Parathyroid adenoma (tissue), 2 donors: ENCODE measurements around the gene SIX3.
A peak's percentile ranks its signal among the peaks of the same experiment; 100 is the strongest.

Experiments used
- H2AFZ ChIP-seq: fragments of 300-600 bp; sonication (generic); one replicate; pipeline ENCODE4 v1.7.0; 2017; ENCODE audit warnings: antibody characterized with exemption, mild to moderate bottlenecking
- H3K27ac ChIP-seq: fragments of 300-600 bp; sonication (generic); one replicate; pipeline ENCODE4 v1.7.0; 2017
- H3K27me3 ChIP-seq: fragments of 300-600 bp; sonication (generic); one replicate; pipeline ENCODE4 v1.7.0; 2017; ENCODE audit warnings: low read length; ENCODE audit not compliant: control insufficient read depth, insufficient read depth
- H3K36me3 ChIP-seq: fragments of 300-600 bp; sonication (generic); one replicate; pipeline ENCODE4 v1.7.0; 2017; ENCODE audit warnings: low read length; ENCODE audit not compliant: control insufficient read depth, insufficient read depth
- H3K4me1 ChIP-seq: fragments of 300-600 bp; sonication (generic); one replicate; pipeline ENCODE4 v1.7.0; 2017; ENCODE audit warnings: control low read depth
- H3K4me2 ChIP-seq: fragments of 300-600 bp; sonication (generic); one replicate; pipeline ENCODE4 v1.7.0; 2017; ENCODE audit warnings: low read length
- H3K4me3 ChIP-seq: fragments of 300-600 bp; sonication (generic); one replicate; pipeline ENCODE4 v1.7.0; 2017; ENCODE audit warnings: low read depth, low read length
- H3K79me2 ChIP-seq: fragments of 300-600 bp; sonication (generic); one replicate; pipeline ENCODE4 v1.7.0; 2017; ENCODE audit warnings: control low read depth
- H3K9ac ChIP-seq: fragments of 300-600 bp; sonication (generic); one replicate; pipeline ENCODE4 v1.7.0; 2017; ENCODE audit warnings: mild to moderate bottlenecking
- H3K9me3 ChIP-seq: fragments of 300-600 bp; sonication (generic); one replicate; pipeline ENCODE4 v1.7.0; 2017; ENCODE audit warnings: low read length; ENCODE audit not compliant: control insufficient read depth
- TF ChIP-seq, protein P1 (sequence below): fragments of 300-600 bp; sonication (generic); IDR thresholded peaks from one replicate; pipeline ENCODE4 v1.7.0; 2017; ENCODE audit warnings: antibody characterized with exemption, mild to moderate bottlenecking
- donor health status: primary hyperparathyroidism.

The SIX3 gene

DNA sequence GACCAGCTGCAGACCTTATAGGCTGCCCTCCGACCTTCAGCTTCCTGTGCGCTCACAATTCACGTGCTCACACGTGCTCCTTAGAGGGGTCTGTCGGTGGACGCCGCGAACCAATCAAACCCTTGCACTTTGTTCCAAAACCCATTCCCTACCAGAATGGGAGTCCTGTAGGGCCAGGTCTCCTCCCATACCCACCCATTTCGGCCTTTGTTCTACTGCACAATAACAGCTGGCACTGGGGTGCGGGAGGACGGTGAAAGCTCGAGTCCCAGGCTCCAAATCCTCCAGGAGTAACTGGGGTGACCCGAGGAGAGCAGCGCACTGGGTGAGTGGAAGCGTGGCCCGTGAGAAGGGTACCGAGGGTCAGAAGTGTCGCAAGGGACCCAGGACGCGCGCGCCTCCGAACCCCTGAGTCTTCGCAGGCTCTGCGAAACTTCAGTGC, 13.0 kb downstream of the SIX3 start:
- H3K9me3 ChIP-seq: no peaks in the 10 kb centered on the region
- no peaks in the 10 kb centered on the region for H3K27me3 ChIP-seq
- no peaks in the 10 kb centered on the region for H3K79me2 ChIP-seq
- H2AFZ ChIP-seq: peak overlapping the region; percentile 69
- peaks cover 24% of the 10 kb centered on the region for H3K4me1 ChIP-seq
- TF ChIP-seq, protein P1, sequence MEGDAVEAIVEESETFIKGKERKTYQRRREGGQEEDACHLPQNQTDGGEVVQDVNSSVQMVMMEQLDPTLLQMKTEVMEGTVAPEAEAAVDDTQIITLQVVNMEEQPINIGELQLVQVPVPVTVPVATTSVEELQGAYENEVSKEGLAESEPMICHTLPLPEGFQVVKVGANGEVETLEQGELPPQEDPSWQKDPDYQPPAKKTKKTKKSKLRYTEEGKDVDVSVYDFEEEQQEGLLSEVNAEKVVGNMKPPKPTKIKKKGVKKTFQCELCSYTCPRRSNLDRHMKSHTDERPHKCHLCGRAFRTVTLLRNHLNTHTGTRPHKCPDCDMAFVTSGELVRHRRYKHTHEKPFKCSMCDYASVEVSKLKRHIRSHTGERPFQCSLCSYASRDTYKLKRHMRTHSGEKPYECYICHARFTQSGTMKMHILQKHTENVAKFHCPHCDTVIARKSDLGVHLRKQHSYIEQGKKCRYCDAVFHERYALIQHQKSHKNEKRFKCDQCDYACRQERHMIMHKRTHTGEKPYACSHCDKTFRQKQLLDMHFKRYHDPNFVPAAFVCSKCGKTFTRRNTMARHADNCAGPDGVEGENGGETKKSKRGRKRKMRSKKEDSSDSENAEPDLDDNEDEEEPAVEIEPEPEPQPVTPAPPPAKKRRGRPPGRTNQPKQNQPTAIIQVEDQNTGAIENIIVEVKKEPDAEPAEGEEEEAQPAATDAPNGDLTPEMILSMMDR: no peak
- H3K4me2 ChIP-seq: no peak overlapping the region
- no peak overlapping the region for H3K4me3 ChIP-seq
- no peak overlapping the region for H3K9ac ChIP-seq
- H3K36me3 ChIP-seq: no peaks in the 10 kb centered on the region
- H3K27ac ChIP-seq: no peak overlapping the region

DNA sequence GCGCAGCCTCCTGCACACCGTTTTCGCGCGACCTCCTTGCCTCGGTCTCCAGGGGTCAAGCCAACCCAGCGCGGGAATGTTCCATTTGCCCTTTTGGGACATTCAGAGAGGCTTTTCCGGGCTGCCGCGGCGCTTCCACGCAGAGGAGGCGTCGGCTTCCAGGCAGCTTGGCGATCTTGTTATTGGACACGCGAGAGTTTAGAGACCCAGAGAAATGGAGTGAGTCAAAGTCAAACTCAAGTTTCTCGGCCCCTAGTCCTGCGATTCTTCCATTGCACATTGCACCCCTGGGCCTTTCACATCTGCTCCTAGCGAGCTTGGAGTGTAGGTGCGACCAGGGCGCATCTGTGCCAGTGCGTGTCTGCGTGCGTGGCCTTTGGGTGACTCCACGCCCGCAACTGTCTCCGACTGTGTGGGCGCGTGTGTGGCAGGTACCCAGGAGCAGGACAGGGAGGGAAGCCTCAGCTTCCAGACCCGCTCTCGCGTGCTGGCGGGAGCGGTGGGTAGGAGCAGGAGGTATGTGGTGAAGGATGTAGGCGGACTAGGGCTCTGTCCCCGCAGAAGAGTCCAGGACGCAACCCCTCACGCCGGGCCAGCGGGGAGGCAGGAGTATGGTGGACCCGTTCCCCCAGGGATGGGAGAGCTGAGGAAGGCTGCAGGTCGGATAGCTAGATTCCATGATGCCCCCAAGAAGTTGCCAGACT, 13.5 kb downstream of the SIX3 start:
- Histone ChIP-seq H3K4me3 (peak overlapping the region; percentile 35), H3K27me3 (no peaks in the 10 kb centered on the region), H3K9ac (no peak overlapping the region)

DNA sequence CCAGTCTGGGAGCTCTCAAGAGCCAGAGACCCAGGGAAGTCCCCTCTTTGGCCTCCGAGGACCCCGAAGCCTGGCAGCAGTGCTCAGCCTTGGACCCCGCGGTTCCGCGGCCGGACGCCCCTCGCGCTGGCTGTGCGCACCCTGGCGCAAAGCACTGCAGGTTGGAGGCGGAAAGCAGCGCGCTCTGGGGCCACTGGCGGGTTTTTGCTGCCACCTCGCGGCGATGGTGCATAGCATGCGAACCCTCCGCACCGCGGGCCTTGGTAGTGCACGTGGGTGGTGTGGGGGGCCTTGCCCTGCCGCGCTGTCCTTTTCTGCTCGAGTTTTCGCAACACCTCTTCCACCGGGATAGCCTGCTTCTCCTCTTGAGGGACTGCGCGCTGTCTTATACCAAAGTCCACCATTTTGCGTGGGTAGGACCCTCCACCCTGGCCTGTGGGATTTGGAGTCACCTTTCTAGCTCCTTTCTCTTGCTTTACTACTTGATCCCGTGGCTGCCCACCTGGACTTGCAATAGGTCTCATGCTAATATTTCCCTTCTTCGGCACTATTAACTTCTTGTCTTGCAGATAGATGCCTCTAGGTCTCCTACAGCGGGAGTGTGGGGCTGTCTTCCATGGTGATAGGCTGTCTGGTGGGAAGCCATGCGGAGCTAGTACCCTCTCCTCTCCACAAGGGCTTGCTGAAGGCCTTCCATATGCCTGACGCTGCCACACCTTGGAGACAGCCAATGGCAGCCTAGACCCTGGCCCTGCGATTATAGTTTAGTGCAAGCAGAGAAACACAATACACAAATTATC, 14.3 kb downstream of the SIX3 start:
- Histone ChIP-seq H3K79me2 (no peaks in the 10 kb centered on the region), H3K27me3 (no peaks in the 10 kb centered on the region), H3K9me3 (no peaks in the 10 kb centered on the region), H3K4me2 (peak overlapping the region; percentile 49), H3K36me3 (no peaks in the 10 kb centered on the region), H3K27ac (no peak overlapping the region), H3K4me1 (peaks cover 21% of the 10 kb centered on the region), H3K4me3 (peak overlapping the region; percentile 35), H3K9ac (no peak overlapping the region), H2AFZ (peak overlapping the region; percentile 64)
- TF ChIP-seq, protein P1: peak; percentile 87

More for the DNA sequence above, 13.5 kb downstream of the SIX3 start:
- H3K36me3 ChIP-seq: no peaks in the 10 kb centered on the region
- no peaks in the 10 kb centered on the region for H3K9me3 ChIP-seq
- H2AFZ ChIP-seq: peak overlapping the region; percentile 69
- peak overlapping the region; percentile 49 for H3K4me2 ChIP-seq
- no peak overlapping the region for H3K27ac ChIP-seq
- TF ChIP-seq, protein P1: no peak
- peaks cover 22% of the 10 kb centered on the region for H3K4me1 ChIP-seq
- H3K79me2 ChIP-seq: no peaks in the 10 kb centered on the region

DNA sequence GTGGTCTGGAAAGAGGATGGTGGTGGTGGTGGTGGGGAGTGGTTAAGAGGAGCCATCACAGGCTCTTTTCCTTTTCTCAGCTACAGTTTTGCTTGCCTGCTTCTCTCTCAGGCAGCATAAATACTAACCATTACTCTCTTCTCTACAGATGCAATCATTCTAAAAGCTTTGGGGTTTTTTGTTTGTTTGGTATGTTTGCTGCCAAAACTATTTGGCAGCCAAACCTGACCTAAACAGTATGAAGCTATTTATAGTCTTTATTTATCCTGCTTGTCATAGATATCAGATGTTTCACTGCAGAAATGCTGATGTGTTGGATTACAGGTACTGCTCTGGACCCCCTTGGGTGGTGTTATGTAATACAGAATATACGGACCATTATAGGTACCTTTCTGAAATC, 15.3 kb downstream of the SIX3 start:
- no peaks in the 10 kb centered on the region for H3K36me3 ChIP-seq
- peaks cover 21% of the 10 kb centered on the region for H3K4me1 ChIP-seq
- H3K9me3 ChIP-seq: no peaks in the 10 kb centered on the region
- no peak overlapping the region for H3K9ac ChIP-seq
- TF ChIP-seq, protein P1: no peak
- no peaks in the 10 kb centered on the region for H3K27me3 ChIP-seq
- H3K4me2 ChIP-seq: no peak overlapping the region
- H3K27ac ChIP-seq: no peak overlapping the region
- H3K4me3 ChIP-seq: no peak overlapping the region
- peak overlapping the region; percentile 36 for H2AFZ ChIP-seq
- no peaks in the 10 kb centered on the region for H3K79me2 ChIP-seq
